Astrocyte (in vitro differentiated cells and primary cell): Measurements from ENCODE around the gene PPP1R12A.

Experiments
- CTCF ChIP-seq: IDR thresholded peaks from 2 replicates; pipeline ENCODE4 v1.5.1; 2011; ENCODE audit warnings: low read depth, mild to moderate bottlenecking, inconsistent platforms, low read length, moderate library complexity; ENCODE audit not compliant: insufficient read depth
- EZH2 ChIP-seq: IDR thresholded peaks from 2 replicates; pipeline ENCODE4 v1.6.1; 2012; ENCODE audit warnings: mild to moderate bottlenecking, low read length, inconsistent platforms; ENCODE audit not compliant: insufficient read depth

- TF ChIP-seq CTCF: no peak
- no peak for TF ChIP-seq EZH2
Observed at GRCh38 chr12:79929065-79929464, 5.8 kb downstream of the PPP1R12A start.
